Stimulated activated CD8-positive, alpha-beta memory T cell treated with anti-CD3 and anti-CD28 coated beads, Interleukin-4, amount 100 ng/mL, for 24 hours (primary cell): ENCODE data around the gene ANKH.

Source experiments
- DNase-seq: peaks from one replicate; pipeline ENCODE4 v3.0.0-alpha.2; 2020; ENCODE audit warnings: low read depth

ANKH gene

DNA sequence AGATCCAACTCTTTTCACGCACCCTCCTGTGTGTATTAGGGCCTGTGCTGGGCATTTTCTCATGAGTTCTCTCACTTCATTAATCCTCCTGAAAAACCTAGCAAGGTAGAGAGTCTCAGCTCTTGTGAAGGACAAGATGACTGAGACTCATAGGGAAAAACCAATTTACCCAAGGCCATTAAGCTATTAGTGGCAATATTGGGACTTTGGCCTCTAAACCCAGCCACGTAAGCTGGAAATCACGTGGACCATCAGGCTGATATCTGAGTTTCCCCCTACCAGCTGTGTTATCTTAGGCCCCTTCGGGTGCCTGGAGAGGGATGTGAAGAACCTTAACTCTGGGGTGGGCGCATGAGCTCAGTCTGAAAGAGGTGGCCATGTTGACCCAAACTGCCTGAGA, 80.7 kb downstream of the ANKH start:
- DNase-seq: no peak

DNA sequence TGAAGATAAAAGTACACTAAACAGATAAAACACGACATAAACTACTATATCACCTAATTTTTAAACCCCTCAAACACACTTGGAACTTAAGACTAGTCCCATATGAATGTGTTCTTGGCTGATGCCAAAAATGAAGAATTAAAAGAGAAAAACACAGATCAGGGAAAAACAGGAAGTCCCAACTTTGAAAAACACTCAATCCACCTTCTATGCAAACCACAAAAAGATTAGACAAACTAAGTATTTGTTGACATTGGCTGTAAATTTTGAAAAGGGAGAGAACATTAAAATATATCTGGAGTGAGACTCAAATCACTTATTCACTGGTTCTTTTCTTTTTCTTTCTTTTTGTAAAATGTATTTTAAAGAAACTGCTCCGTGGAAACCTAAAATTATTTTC, 81.4 kb downstream of the ANKH start:
- DNase-seq: no peak

DNA sequence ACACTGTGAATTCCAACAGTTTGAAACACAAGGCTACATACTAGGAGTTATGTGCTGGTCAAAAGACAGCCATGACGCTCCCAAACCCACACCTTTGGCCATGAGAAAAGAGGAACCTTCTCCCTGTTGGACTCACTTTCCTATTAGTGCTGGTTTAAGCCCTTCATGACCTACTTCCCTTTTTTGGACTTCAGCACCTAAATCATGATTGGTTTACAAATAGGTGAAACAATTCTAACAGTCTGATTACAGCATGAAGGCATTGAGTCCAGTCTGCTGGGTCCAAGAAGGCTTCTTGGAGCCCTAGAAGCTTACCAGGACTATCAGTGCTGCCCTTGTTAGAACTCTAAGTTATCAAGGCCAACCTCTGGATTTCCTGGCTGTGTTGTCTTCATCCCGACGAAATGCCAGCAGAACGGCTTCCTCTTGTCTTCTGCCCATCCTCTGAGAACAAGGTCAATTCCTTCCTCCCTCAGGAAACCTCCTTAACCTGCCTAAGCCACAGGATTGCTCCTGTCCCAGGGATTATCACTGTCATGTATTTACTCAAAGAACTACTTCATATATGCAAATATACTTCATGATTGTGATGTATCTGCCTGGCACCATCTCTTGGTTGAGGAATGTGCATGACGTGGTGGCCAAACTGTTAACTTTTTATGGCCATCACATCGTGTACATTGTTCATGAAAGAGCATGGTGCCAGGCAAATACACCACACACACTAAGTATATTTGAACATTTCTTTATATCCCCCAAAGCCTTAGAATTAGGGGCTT, 83.6 kb downstream of the ANKH start:
- DNase-seq: no peak

DNA sequence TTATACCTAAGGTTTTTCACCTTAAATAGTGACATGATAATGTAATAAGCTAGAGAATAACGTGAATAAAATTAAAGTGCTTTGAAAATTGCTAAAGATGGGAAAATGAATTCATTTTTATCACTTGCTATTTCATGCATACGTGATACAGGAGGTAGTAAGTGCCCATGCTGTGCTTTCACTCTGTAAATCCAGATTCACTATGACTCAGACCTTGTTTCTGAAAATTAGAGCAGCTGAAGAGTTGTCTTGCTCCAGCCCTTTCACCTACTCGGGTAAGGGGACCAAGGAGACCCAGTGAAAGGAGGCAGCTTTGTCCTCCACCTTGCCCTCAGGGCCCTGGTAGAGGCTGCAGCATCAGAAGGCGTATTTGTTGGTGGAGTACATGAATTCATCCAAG, 87.9 kb downstream of the ANKH start:
- DNase-seq: no peak

- DNase-seq: no peak
These were observed 89.0 kb downstream of the ANKH start for GRCh38 chr5:14782591-14782990.

GRCh38 chr5:14781106-14781505, 90.5 kb downstream of the ANKH start:
- no peak for DNase-seq

- DNase-seq: no peak
These were observed 91.6 kb downstream of the ANKH start for GRCh38 chr5:14779975-14780374.

DNA sequence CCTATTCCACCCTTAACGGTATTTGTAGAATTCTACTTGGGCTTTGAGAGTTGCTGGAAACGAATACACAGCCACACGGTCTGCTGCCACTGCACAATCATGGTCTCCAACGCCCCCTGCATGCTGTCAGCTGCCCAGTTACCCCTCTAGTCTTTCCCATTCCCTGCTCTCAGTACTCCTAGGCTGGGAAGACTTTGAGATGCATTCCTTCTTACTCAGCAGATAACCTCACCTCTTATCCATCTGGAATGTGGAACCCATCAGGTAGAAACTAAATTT, 92.8 kb downstream of the ANKH start:
- DNase-seq: no peak

DNA sequence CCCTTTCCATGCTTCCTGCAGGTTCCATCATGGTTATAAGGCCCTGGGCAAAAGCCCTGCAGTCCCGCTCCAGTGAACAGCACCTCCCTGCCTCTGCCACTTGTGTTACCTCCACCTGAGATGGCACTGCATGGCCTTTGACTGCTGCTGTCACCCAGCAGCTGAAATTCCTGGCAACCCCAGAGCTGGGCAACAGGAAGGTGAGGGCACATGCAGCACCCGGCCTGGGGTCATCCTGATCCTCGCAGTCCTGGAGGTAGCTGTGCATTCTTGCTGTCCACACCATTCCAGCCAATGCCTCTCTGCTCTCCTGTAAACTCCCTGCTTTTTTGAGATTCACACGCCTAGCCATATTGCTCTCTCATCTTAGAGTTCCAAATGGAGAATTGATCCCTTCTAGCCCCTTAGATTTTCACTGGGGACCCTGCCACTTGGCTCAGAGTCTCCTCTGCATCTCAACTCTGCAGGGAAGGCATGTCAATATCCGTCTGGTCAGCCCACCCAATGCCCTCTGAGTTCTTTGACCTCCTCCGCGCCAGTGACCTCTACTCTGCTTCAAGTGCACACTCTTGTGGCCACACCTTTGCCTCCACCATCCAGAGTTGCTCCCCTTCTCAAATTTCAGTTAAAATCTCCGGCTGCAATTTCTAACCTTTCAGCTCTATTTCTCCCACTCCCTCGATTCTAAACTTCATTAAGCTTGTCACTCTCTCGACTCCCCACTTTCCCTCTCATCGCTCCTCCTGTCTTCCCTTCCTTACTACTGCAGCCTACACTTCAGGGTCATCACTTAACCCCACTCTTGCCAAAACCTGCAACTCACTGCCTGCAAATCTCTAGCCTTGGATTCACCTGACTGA, 93.4 kb downstream of the ANKH start:
- DNase-seq: no peak

- DNase-seq: no peak
These were observed 94.4 kb downstream of the ANKH start for GRCh38 chr5:14777187-14777586.

- DNase-seq: no peak
These were observed 95.0 kb downstream of the ANKH start for GRCh38 chr5:14776602-14777001.

- DNase-seq: no peak
These were observed 95.7 kb downstream of the ANKH start for GRCh38 chr5:14775857-14776256.

DNA sequence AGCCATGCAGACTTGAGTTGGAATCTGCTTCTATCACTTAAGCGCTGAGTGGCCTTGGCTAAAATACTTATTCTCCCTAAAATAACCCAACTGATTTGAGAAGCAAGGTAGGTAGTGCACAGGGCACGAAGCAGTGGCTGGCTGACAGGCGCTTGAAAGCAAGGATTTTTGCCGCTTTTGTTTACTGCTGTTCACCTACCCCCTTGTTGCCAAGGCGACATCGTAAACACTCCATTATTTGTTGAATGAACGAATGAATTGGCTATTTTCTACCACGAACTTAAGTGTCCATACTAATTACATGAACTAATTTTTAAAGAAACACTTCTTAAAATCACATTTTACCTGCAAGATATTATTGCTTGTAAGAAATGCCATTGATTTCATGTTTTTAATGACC, 98.0 kb downstream of the ANKH start:
- no peak for DNase-seq

- DNase-seq: no peak
These were observed 99.6 kb downstream of the ANKH start for GRCh38 chr5:14771972-14772371.

- DNase-seq: no peak
These were observed 100.4 kb downstream of the ANKH start for GRCh38 chr5:14771189-14771588.

DNA sequence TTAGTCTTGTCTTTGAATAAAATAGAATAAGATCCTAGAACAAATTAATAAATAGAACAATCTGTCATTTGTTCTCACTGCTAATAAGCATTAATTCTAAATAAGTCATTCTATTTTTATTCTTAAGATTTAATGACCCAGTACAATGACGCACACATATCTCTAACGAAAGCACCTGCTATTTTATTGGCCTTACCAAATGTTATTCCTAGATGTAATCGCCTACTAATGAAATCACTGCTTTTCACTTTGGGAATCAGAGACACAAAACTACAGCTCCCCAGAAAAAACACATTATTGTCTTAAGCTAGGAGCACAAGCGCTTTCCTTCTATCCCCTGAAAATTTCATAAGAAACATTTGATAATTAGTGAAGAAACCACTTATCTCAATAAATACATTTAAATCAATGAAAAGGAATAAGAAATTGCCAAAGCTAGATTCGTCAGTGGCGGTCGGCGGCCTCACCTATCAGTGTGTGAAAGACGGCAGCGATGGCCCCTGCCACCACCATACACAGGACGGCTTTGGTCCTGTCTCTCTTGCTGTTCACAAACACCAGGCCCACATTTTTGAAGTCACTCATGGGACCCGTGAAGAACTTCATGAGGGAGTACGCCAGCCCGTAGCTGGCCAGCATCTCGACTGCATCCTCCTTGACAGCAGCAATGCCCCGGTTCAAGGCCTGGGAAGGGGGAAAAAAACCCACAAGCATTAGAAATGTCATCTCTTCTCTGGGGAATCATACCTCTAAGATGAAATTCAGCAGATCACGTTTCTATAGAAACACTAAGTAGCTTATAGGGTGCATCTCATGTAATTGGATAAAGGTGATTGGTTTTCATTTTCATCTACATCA, 102.8 kb downstream of the ANKH start:
- no peak for DNase-seq

GRCh38 chr5:14767735-14768507, 103.7 kb downstream of the ANKH start:
- DNase-seq: no peak

DNA sequence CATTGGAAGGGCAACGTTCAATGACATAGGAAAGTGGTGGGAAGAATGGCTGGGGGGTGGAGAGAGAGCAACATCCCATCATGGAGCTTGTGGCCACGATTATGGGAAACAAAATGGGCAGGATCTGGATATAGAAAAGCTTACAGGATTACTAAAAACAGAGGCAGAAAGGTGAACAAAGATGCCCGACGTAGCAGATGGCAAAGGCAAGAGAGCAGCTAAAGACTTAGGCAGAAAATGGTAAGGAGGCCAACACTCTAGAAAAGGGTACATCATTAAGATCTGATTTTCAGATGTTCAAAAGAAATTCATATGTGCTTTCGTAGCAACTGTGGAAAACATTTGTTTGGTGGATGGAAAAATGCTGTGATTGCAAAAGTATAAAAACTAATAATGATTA, 104.5 kb downstream of the ANKH start:
- DNase-seq: no peak

GRCh38 chr5:14766584-14766983, 105.0 kb downstream of the ANKH start:
- DNase-seq: no peak

GRCh38 chr5:14765587-14765986, 106.0 kb downstream of the ANKH start:
- no peak for DNase-seq

DNA sequence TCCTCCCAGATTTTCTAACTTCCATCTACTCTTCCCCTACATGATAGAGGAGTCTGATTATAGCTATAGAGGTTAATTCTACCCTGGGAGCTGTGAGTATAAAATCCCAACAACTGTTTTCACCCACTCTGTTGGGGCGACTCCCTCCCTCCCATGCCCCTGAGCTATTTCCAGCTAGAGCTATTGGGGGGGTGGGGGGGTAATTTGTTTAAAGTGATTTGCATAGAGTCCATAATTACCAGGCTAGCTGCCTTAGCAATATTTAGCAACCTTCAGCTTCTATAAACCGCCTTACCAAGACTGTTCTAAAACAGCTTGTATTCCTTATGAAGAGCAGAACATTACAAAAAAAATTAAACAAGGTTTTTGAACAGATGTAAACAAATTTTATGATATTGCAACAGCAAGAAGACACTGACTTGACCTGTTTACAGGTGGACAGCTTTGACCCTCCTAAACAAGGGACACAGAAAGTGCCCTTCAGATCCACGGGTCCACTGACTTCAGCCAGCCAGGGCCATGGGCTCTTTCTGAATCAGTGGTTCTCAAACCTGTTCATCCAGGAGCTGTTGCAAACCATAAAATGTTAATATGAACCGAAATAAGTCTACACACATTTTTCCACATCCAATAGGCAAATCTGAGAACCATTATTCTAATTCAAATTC, 108.9 kb downstream of the ANKH start:
- no peak for DNase-seq
